ENCODE measurements around the gene CRTAC1. TPM values are rescaled to one million over a fixed set of nuclear protein-coding genes. Genes with fewer than 3 reads are reported as not detected.
"Not testable (repeated sequence)": the region's sequence is repeated elsewhere in the genome, so short reads cannot be mapped to it uniquely, and the experiment has no call there.

CRTAC1 gene
- total RNA-seq, 1 donor from 2014 or later: not detected

DNA sequence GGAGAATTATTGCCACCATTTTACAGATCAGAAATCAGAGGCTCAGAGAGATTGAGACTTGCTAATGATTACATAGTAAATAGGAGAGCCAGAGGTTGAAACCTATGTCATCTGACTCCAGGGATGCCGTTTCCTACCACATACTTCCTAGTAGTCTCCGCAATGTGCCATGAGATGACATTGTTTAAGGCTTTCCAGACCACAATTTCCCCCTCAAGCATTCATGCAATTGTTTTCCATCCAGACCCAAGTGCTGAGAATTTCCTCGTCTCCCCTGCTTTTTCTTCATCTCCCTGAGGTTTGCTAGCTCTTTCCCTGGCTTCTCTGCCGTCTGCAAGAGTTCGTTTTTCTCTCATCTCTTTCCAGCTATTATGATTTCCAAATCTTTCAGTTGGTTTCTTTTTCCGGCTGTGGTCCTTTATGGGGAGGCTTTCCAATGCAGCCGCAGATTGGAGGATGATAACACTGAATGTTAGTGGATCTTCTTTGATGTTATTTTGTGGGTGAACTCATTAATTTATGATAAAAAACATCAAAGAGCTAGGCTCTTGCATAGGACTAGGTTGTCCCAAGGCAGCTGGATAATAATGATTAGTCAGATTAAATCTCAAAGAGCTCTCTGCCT is 187.7 kb downstream of the CRTAC1 start:
- Mint-ChIP-seq H3K36me3 (ENCODE audit: low read depth) (no peaks in the 10 kb centered on the region), H3K27ac (no peak overlapping the region), H3K4me3 (no peak overlapping the region), H3K9me3 (no peaks in the 10 kb centered on the region), H3K4me1 (ENCODE audit: low read depth) (peaks cover 8% of the 10 kb centered on the region), H3K27me3 (ENCODE audit: insufficient read depth) (peaks cover 14% of the 10 kb centered on the region)
- no peak for DNase-seq (ENCODE audit: low spot score)
- intact Hi-C loops (cut with micrococcal nuclease): no loop called here

DNA sequence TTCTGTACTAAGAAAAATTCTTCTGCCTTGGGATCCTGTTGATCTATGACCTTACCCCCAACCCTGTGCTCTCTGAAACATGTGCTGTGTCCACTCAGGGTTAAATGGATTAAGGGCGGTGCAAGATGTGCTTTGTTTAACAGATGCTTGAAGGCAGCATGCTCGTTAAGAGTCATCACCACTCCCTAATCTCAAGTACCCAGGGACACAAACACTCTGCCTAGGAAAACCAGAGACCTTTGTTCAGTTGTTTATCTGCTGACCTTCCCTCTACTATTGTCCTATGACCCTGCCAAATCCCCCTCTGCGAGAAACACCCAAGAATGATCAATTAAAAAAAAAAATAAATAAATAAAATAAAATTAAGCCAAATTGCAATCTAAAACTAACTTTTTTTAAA is 188.3 kb downstream of the CRTAC1 start:
- H3K36me3 Mint-ChIP-seq (ENCODE audit: low read depth); H3K9me3 Mint-ChIP-seq; intact Hi-C loops (cut with micrococcal nuclease); H3K4me1 Mint-ChIP-seq (ENCODE audit: low read depth); H3K4me3 Mint-ChIP-seq; H3K27ac Mint-ChIP-seq; DNase-seq (ENCODE audit: low spot score): not testable (repeated sequence)
- peaks cover 14% of the 10 kb centered on the region for H3K27me3 Mint-ChIP-seq (ENCODE audit: insufficient read depth)

DNA sequence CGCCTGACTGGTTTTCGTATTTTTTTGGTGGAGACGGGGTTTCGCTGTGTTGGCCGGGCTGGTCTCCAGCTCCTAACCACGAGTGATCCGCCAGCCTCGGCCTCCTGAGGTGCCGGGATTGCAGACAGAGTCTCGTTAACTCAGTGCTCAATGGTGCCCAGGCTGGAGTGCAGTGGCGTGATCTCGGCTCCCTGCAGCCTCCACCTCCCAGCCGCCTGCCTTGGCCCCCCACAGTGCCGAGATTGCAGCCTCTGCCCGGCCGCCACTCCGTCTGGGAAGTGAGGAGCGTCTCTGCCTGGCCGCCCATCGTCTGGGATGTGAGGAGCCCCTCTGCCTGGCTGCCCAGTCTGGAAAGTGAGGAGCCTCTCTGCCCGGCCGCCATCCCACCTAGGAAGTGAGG is 189.3 kb downstream of the CRTAC1 start:
- DNase-seq (ENCODE audit: low spot score); H3K4me3 Mint-ChIP-seq; H3K4me1 Mint-ChIP-seq (ENCODE audit: low read depth); intact Hi-C loops (cut with micrococcal nuclease); H3K36me3 Mint-ChIP-seq (ENCODE audit: low read depth); H3K27ac Mint-ChIP-seq; H3K9me3 Mint-ChIP-seq: not testable (repeated sequence)
- H3K27me3 Mint-ChIP-seq (ENCODE audit: insufficient read depth): peaks cover 14% of the 10 kb centered on the region

- Mint-ChIP-seq H3K9me3 (peaks cover 8% of the 10 kb centered on the region), H3K4me3 (no peak overlapping the region), H3K4me1 (ENCODE audit: low read depth) (peaks cover 8% of the 10 kb centered on the region), H3K27me3 (ENCODE audit: insufficient read depth) (peaks cover 9% of the 10 kb centered on the region), H3K36me3 (ENCODE audit: low read depth) (no peaks in the 10 kb centered on the region), H3K27ac (no peak overlapping the region)
- no peak for DNase-seq (ENCODE audit: low spot score)
- intact Hi-C loops (cut with micrococcal nuclease): no loop called here
These were observed 192.3 kb downstream of the CRTAC1 start for GRCh38 chr10:97838091-97838490.

- intact Hi-C loops (cut with micrococcal nuclease): no loop called here
- Mint-ChIP-seq H3K36me3 (ENCODE audit: low read depth) (no peaks in the 10 kb centered on the region), H3K27me3 (ENCODE audit: insufficient read depth) (peaks cover 10% of the 10 kb centered on the region), H3K4me1 (ENCODE audit: low read depth) (peaks cover 8% of the 10 kb centered on the region), H3K9me3 (peaks cover 8% of the 10 kb centered on the region), H3K4me3 (no peak overlapping the region), H3K27ac (no peak overlapping the region)
- DNase-seq (ENCODE audit: low spot score): no peak
These were observed 194.0 kb downstream of the CRTAC1 start for GRCh38 chr10:97836446-97836845.

GRCh38 chr10:97831259-97831658 is 199.2 kb downstream of the CRTAC1 start:
- peaks cover 8% of the 10 kb centered on the region for H3K27me3 Mint-ChIP-seq (ENCODE audit: insufficient read depth)

DNA sequence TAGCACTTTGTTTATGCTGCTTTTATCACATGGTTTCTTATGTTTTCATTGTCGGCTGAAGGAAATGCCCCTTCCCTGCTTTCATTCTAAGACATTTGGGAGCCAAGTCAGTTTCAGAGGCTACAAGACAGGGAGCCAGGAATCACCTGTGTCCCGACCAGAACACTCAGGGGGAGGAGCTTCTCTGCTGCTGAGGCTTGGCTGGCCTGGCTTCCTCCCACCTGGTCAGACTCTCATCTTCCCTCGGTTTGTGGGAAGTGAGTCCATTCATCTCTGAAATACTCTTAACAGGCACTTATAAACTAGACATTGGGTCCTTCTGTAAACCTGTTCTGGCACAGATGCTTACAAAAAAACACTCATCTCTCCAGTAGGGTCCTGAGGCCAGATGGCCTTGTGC is 200.4 kb downstream of the CRTAC1 start:
- no peaks in the 10 kb centered on the region for H3K36me3 Mint-ChIP-seq (ENCODE audit: low read depth)
- H3K27ac Mint-ChIP-seq: no peak overlapping the region
- intact Hi-C loops (cut with micrococcal nuclease): no loop called here
- DNase-seq (ENCODE audit: low spot score): no peak
- no peak overlapping the region for H3K4me3 Mint-ChIP-seq
- peaks cover 22% of the 10 kb centered on the region for H3K4me1 Mint-ChIP-seq (ENCODE audit: low read depth)
- peaks cover 8% of the 10 kb centered on the region for H3K27me3 Mint-ChIP-seq (ENCODE audit: insufficient read depth)
- H3K9me3 Mint-ChIP-seq: no peaks in the 10 kb centered on the region

More at GRCh38 chr10:97831259-97831658, 199.2 kb downstream of the CRTAC1 start:
- DNase-seq (ENCODE audit: low spot score): no peak
- Mint-ChIP-seq H3K27ac (no peak overlapping the region), H3K4me3 (no peak overlapping the region), H3K9me3 (peaks cover 4% of the 10 kb centered on the region), H3K36me3 (ENCODE audit: low read depth) (no peaks in the 10 kb centered on the region), H3K4me1 (ENCODE audit: low read depth) (peaks cover 22% of the 10 kb centered on the region)
- intact Hi-C loops (cut with micrococcal nuclease): no loop called here

GRCh38 chr10:97828721-97829120 is 201.7 kb downstream of the CRTAC1 start:
- intact Hi-C loops (cut with micrococcal nuclease): no loop called here
- Mint-ChIP-seq H3K9me3 (no peaks in the 10 kb centered on the region), H3K36me3 (ENCODE audit: low read depth) (no peaks in the 10 kb centered on the region), H3K27ac (no peak overlapping the region), H3K4me1 (ENCODE audit: low read depth) (peaks cover 22% of the 10 kb centered on the region), H3K27me3 (ENCODE audit: insufficient read depth) (peaks cover 4% of the 10 kb centered on the region), H3K4me3 (no peak overlapping the region)
- no peak for DNase-seq (ENCODE audit: low spot score)

GRCh38 chr10:97827702-97828291 is 202.6 kb downstream of the CRTAC1 start:
- H3K4me3 Mint-ChIP-seq: no peak overlapping the region
- peaks cover 4% of the 10 kb centered on the region for H3K27me3 Mint-ChIP-seq (ENCODE audit: insufficient read depth)
- no peak overlapping the region for H3K27ac Mint-ChIP-seq
- H3K4me1 Mint-ChIP-seq (ENCODE audit: low read depth): peaks cover 22% of the 10 kb centered on the region
- no peaks in the 10 kb centered on the region for H3K9me3 Mint-ChIP-seq
- DNase-seq (ENCODE audit: low spot score): no peak
- intact Hi-C loops (cut with micrococcal nuclease): no loop called here
- no peaks in the 10 kb centered on the region for H3K36me3 Mint-ChIP-seq (ENCODE audit: low read depth)

- no peak overlapping the region for H3K27ac Mint-ChIP-seq
- H3K4me3 Mint-ChIP-seq: no peak overlapping the region
- intact Hi-C loops (cut with micrococcal nuclease): no loop called here
- no peaks in the 10 kb centered on the region for H3K36me3 Mint-ChIP-seq (ENCODE audit: low read depth)
- no peaks in the 10 kb centered on the region for H3K9me3 Mint-ChIP-seq
- DNase-seq (ENCODE audit: low spot score): no peak
- H3K27me3 Mint-ChIP-seq (ENCODE audit: insufficient read depth): peaks cover 3% of the 10 kb centered on the region
- H3K4me1 Mint-ChIP-seq (ENCODE audit: low read depth): peaks cover 22% of the 10 kb centered on the region
These were observed 203.5 kb downstream of the CRTAC1 start for GRCh38 chr10:97826892-97827291.

DNA sequence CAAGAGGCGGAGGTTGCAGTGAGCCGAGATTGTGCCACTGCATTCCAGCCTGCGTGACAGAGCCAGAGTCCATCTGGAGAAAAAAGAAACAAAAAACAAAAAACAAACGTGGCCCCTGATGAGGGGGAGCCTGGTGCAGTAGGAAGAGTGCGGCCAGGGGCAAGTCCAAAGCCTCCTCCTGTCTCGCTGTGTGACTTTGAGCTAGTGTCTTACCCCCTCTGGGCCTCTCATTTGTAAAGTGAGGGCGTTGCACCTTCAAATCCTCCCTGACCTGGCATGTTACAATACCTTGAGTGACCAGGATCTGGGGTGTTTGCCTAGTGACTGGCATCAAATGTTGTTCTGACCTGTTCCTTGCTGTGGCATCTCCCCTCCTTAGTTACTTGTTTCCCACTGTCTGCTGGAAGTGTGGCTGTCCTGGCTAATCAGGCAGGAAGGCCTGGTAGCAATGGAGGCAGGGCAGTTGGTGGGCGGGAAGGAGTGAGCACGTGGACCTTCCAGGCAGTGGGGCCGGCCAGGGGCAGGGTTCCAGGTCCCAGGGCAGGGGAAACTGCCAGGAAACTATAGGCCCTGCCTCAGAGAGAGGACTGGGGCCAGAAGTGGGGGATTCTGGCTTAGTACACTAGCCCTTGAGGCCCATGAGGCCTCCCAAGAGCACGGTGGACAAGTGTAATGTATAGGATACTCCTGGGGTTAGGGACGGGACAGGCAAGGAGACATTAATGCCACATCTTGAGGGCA is 205.2 kb downstream of the CRTAC1 start:
- Mint-ChIP-seq H3K27me3 (ENCODE audit: insufficient read depth) (peaks cover 5% of the 10 kb centered on the region), H3K36me3 (ENCODE audit: low read depth) (no peaks in the 10 kb centered on the region), H3K4me3 (no peak overlapping the region), H3K4me1 (ENCODE audit: low read depth) (peaks cover 16% of the 10 kb centered on the region), H3K9me3 (no peaks in the 10 kb centered on the region), H3K27ac (no peak overlapping the region)
- intact Hi-C loops (cut with micrococcal nuclease): no loop called here
- DNase-seq (ENCODE audit: low spot score): no peak

GRCh38 chr10:97823734-97824133 is 206.7 kb downstream of the CRTAC1 start:
- Mint-ChIP-seq H3K27me3 (ENCODE audit: insufficient read depth) (peaks cover 9% of the 10 kb centered on the region), H3K27ac (no peak overlapping the region), H3K4me3 (no peak overlapping the region), H3K4me1 (ENCODE audit: low read depth) (peaks cover 6% of the 10 kb centered on the region), H3K9me3 (no peaks in the 10 kb centered on the region), H3K36me3 (ENCODE audit: low read depth) (no peaks in the 10 kb centered on the region)
- intact Hi-C loops (cut with micrococcal nuclease): no loop called here
- no peak for DNase-seq (ENCODE audit: low spot score)

GRCh38 chr10:97822261-97822687 is 208.1 kb downstream of the CRTAC1 start:
- intact Hi-C loops (cut with micrococcal nuclease): no loop called here
- no peak overlapping the region for H3K27ac Mint-ChIP-seq
- no peaks in the 10 kb centered on the region for H3K4me1 Mint-ChIP-seq (ENCODE audit: low read depth)
- no peak for DNase-seq (ENCODE audit: low spot score)
- H3K27me3 Mint-ChIP-seq (ENCODE audit: insufficient read depth): peaks cover 9% of the 10 kb centered on the region
- H3K9me3 Mint-ChIP-seq: no peaks in the 10 kb centered on the region
- no peaks in the 10 kb centered on the region for H3K36me3 Mint-ChIP-seq (ENCODE audit: low read depth)
- H3K4me3 Mint-ChIP-seq: no peak overlapping the region

All from activated T-helper 1 cell treated with anti-CD3 and anti-CD28 coated beads, Interleukin-12 subunit alpha, Interleukin-12 subunit beta, Interleukin-2, Interleukin-4 antibody, amounts not matched to agents 30 ng/mL and 10 ng/mL and 1 ng/mL, durations not matched to agents 14 hours and 24 hours and 36 hours (primary cell).